GM19023 (cell line): Measurements from ENCODE around the gene NKX1-1.
"Not testable (repeated sequence)": the region's sequence is repeated elsewhere in the genome, so short reads cannot be mapped to it uniquely, and the experiment has no call there.

Source experiments
- ATAC-seq: cut with Tn5 transposase; IDR thresholded peaks from one replicate; pipeline ENCODE4 v1.9.1; 2021; ENCODE audit warnings: mild to moderate bottlenecking, moderate library complexity; ENCODE audit not compliant: unreplicated experiment

The NKX1-1 gene

GRCh38 chr4:1375051-1375721 lies 31.1 kb downstream of the NKX1-1 start:
- ATAC-seq: no peak

GRCh38 chr4:1374706-1375045 lies 31.6 kb downstream of the NKX1-1 start:
- ATAC-seq: no peak

DNA sequence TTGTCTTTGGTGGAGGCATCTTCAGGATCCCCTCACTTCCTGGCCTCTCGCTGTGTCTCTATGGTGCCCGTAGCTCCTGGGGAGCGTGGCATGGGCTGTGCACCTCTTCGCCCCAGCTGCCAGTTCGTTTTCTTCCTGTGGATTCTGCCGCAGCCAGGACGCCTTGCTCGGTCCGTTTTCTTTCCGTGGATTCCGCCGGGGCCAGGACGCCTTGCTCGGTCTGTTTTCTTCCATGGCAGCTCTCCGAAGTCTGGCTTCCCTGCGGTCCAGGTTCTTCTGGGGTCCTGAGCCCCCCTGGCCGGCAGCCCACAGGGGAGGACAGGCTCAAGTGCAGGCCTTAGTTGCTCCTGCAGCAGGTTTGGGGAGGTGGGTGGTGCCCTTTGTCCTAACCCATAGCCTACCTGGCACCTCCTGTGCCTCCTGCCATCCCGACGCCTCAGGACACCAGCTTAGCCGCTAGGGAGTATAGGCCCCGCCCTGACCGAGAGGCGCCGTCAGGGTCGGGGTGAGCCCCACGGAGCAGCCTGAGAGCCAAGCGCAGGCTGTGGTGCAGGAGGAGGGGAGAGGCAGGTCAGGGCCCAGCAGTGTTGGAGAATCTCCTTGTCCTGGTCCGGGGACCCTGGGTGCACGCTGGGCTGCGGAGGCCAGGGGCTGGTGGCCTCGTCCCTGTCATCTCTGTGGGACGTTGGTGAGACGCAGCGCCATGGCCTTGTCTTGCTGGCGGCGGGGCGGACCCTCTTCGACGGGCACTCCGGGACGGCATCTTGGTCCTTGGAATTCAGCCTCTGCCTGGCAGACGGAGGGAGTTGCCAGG lies 32.1 kb downstream of the NKX1-1 start:
- ATAC-seq: no peak

- not testable (repeated sequence) for ATAC-seq
Measured at GRCh38 chr4:1372576-1372975, 33.7 kb downstream of the NKX1-1 start.

DNA sequence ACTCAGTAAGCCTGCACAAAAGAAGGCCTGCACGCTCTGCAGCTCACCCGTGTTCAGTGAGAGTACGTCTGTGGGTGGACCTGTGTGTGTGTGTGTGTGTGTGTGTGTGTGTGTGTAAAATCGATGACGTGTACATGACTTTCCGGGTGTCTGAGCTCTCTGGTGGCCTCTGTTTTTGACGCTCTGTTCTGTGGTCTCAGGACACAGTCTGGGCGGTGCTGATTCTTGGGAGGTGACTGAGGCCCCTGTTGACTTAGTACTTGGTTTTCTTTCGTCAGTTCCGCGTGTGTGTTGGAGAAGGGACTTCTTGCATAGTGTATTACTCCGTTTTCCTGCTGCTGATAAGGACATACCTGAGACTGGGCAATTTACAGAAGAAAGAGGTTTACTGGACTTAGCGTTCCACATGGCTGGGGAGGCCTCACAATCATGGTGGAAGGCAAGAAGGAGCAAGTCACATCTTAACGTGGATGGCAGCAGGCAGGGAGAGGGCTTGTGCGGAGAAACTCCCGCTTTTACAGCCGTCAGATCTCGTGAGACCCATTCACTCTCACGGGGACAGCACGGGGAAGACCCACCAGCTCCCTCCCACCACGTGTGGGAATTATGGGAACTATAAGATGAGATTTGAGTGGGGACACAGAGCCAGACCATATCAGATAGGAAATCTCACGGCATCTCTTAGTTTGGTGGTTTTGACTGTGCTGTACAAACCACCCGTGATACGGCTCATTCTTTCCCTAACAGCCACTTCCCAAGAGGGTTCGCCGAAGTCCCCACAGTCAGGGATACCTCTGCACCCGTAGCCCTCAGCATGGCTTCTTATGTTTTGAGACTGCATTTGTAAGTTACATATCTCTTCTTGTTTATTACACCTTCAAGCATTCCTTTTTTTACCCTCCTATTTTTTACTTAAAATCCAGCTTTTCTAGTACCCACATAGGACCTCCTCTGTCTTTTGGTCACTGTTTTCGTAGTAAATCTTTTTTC lies 34.8 kb downstream of the NKX1-1 start:
- no peak for ATAC-seq

DNA sequence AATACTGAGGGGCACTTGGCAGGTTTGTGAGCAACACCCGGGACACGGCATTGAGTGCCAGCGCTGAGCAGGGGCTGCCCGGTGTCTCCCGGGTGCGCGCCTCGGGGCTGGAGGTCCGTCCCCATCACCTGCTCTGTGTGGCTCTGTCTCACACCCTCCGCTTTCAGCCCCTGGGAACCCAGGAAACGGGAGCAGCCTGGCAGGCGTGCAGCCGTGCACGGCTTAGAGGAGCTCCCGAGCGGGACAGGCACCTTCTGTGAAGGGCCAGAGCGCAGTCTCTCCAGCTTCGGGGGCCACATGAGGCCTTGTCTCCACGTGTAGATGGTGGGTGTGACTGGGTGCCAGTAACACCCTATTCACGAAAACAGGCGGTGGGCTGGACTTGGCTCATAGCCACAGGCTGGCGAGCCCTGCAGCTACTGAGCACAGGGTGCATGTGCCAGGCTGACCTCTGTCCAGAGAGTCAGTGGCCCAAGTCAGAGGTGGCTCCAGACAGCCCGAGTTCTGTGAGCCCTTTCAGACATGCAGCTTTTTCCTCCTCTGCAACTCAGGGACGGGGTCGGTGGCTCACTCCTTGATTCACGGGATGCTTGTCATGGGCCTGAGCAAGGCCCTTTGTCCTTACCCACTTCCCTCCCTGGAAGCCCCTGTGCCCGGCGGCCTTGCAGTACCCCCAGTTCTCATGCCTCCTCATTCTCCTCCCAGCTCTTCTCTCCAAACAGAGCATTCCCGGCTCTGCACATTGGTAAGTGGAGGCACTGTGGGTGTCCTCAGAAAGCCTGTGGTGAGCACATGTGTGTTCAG lies 35.7 kb downstream of the NKX1-1 start:
- ATAC-seq: no peak

DNA sequence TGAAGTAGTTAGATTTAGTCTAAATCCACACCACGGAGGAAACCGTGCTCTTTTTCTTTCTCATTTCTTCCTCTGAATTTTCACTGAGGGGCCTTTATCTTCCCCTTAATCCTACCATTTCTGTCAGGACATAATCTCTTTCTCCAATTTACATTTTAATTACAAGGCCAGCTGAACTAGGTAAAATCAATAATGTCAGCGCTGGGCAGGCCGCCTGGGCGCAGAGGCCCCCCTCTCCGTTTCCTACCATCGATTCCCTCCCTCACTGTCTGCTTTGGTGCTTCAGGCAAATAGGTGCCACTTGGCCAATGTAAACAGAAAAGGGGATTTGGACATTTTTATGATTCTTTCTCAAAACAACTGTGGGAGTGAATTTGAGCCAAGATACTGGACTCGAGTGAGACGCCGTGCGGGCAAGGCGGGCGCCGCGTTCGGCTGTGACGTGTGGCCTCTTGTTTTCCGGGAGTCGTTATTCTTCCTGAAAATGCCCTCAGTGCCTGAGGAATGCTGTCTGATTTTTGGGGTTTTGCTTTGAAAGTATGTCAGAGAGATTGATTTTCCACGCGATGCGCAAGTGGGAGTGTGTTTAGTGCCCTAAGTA lies 36.7 kb downstream of the NKX1-1 start:
- ATAC-seq: no peak

- no peak for ATAC-seq
Measured at GRCh38 chr4:1369091-1369450, 37.2 kb downstream of the NKX1-1 start.

- ATAC-seq: no peak
Measured at GRCh38 chr4:1368421-1369090, 37.7 kb downstream of the NKX1-1 start.

DNA sequence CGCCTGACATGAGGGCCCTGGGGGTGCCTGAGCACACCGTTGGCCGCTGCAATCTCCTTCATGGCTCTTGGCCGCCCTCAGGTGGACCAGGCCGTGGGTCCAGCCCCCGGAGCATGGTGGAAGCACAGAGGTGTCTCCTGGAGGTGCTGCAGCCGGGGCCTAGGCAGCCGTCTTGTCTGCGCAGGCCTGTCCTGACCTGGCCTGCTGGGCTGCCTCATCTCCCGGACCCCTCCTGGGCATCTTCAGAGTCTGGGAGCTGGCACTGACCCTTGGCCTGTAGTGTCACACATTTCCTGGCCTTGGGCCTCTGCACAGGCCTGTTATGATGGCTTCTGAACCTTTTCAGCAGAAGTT lies 38.3 kb downstream of the NKX1-1 start:
- ATAC-seq: no peak

GRCh38 chr4:1367230-1367935 lies 38.9 kb downstream of the NKX1-1 start:
- ATAC-seq: no peak

GRCh38 chr4:1366371-1367229 lies 39.6 kb downstream of the NKX1-1 start:
- ATAC-seq: no peak

GRCh38 chr4:1365271-1366178 lies 40.7 kb downstream of the NKX1-1 start:
- ATAC-seq: no peak

- no peak for ATAC-seq
Measured at GRCh38 chr4:1364748-1365147, 41.5 kb downstream of the NKX1-1 start.

DNA sequence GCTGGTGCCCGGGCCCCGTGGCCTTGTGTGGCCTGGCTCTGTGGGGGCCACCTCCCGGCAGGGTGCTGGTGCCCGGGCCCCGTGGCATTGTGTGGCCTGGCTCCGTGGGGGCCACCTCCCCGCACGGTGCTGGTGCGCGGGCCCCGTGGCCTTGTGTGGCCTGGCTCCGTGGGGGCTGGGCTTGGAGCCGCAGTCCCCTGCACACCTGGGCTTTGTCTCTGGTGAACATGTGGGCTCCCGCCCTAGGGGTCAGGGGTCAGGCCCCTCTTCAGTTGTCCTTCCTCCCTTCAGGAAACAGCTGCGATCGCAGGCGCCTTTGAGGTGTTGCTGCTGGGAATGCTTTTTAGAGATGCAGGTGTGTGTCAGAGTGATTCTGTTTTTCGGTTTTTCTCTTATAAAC lies 42.0 kb downstream of the NKX1-1 start:
- no peak for ATAC-seq

DNA sequence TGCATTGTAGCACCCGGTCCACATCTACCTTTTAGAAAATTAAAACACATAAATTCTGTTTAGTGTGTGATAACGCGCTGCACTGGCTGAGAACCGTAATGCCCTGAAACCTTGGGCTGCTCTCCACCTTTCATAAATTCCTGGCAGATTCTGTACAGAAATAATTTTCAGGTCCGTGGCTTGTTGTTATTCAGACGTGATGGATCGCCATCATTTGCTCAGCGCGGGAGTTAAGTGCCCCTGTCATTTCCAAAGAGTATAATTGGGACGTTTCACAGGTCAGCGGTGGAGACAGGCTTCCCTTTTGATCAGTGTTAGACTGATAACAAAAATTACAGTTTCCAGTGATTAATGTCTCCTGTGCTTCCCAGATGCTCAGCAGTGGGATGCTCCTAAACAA lies 42.7 kb downstream of the NKX1-1 start:
- no peak for ATAC-seq

GRCh38 chr4:1362521-1362920 lies 43.7 kb downstream of the NKX1-1 start:
- ATAC-seq: no peak
